HG03432 (cell line): ENCODE data around the gene AP2A2.

Experiments used
- ATAC-seq: cut with Tn5 transposase; IDR thresholded peaks from one replicate; pipeline ENCODE4 v1.9.1; 2021; ENCODE audit warnings: mild to moderate bottlenecking, moderate library complexity; ENCODE audit not compliant: unreplicated experiment

Gene AP2A2

GRCh38 chr11:898540-899190 lies 27.0 kb upstream of the AP2A2 start:
- no peak for ATAC-seq

GRCh38 chr11:899724-900123 lies 25.9 kb upstream of the AP2A2 start:
- ATAC-seq = no peak

GRCh38 chr11:900545-900944 lies 25.1 kb upstream of the AP2A2 start:
- ATAC-seq = no peak

GRCh38 chr11:901452-902061 lies 24.1 kb upstream of the AP2A2 start:
- ATAC-seq = no peak

GRCh38 chr11:904380-904779 lies 21.3 kb upstream of the AP2A2 start:
- no peak for ATAC-seq

- ATAC-seq = no peak
These were observed 19.7 kb upstream of the AP2A2 start for GRCh38 chr11:905952-906351.

- ATAC-seq = no peak
These were observed 18.0 kb upstream of the AP2A2 start for GRCh38 chr11:907668-908067.

- ATAC-seq = no peak
These were observed 17.4 kb upstream of the AP2A2 start for GRCh38 chr11:908273-908672.

GRCh38 chr11:909406-909805 lies 16.3 kb upstream of the AP2A2 start:
- no peak for ATAC-seq

- peak; percentile 3 for ATAC-seq
These were observed 15.6 kb upstream of the AP2A2 start for GRCh38 chr11:910044-910588.

- peak; percentile 88 for ATAC-seq
These were observed 15.1 kb upstream of the AP2A2 start, which contains the start of gene CHID1 for GRCh38 chr11:910589-911030. Gene CHID1 (minus strand): TSS chr11:910810. CDS start chr11:904816, 5,994 bp downstream.

GRCh38 chr11:911031-911889 lies 14.4 kb upstream of the AP2A2 start:
- no peak for ATAC-seq

GRCh38 chr11:911890-912219 lies 13.8 kb upstream of the AP2A2 start:
- no peak for ATAC-seq

- ATAC-seq = no peak
These were observed 13.4 kb upstream of the AP2A2 start for GRCh38 chr11:912266-912665.

GRCh38 chr11:913043-913442 lies 12.6 kb upstream of the AP2A2 start:
- ATAC-seq = no peak

GRCh38 chr11:914204-914603 lies 11.5 kb upstream of the AP2A2 start:
- no peak for ATAC-seq

GRCh38 chr11:914747-915501 lies 10.7 kb upstream of the AP2A2 start:
- ATAC-seq = no peak

GRCh38 chr11:917426-917825 lies 8.2 kb upstream of the AP2A2 start:
- ATAC-seq = no peak

GRCh38 chr11:921921-922678 lies 3.6 kb upstream of the AP2A2 start:
- no peak for ATAC-seq
